Testis (tissue), 2 donors: ENCODE results near the gene EHD4.

Experiments
- CTCF ChIP-seq, 3 experiments: fragments of 450-650 bp in 2 of 3; fragments of 200-600 bp in 1 of 3; sonication (generic) in 1 of 3; IDR thresholded peaks; one replicate each; pipeline ENCODE4 v1.5.1; 2016 to 2019; ENCODE audit warnings: antibody characterized with exemption in 3 of 3, mild to moderate bottlenecking in 2 of 3, moderate library complexity in 1 of 3
- POLR2A ChIP-seq: fragments of 450-650 bp; IDR thresholded peaks from one replicate; pipeline ENCODE4 v1.6.1; 2017; ENCODE audit warnings: antibody characterized with exemption, mild to moderate bottlenecking, moderate library complexity

DNA sequence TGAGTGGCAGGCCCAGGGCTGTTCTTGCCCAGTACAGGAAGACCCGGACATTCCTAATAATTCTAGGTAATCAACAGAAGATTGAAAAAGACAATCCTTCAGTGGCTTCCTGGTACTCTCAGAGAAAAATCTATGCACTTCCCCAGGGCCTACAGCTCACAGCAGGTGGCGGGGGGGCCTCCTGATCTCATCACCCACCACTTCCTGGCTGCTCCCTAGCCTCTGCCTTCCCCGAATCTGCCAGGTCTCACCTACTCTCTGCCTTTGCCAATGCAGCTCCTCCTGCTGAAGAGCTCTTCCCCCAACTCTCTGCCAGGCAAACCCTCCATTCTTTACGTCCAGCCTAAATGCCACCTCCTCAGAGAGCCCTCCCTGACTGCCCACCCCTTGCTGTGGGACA lies 37.5 kb downstream of the EHD4 start:
- TF ChIP-seq CTCF (IDR thresholded peaks at IDR 0.05) (no peak), POLR2A (no peak)
